Stimulated activated CD4-positive, alpha-beta T cell treated with anti-CD3 and anti-CD28 coated beads, Interleukin-15, amount 100 ng/mL, for 1 hour (primary cell): Measurements from ENCODE around the gene PITPNM3.

Experiments
- DNase-seq, 2 donors: peaks; one replicate each; pipeline ENCODE4 v3.0.0-alpha.2; 2020; ENCODE audit warnings: low read depth in 1 of 2, low spot score in 1 of 2

PITPNM3 gene

GRCh38 chr17:6463616-6464445 lies 92.5 kb downstream of the PITPNM3 start:
- DNase-seq = no peak

- DNase-seq = no peak
Observed at GRCh38 chr17:6462692-6463091, 93.7 kb downstream of the PITPNM3 start.

- no peak for DNase-seq
Observed at GRCh38 chr17:6461792-6462524, 94.4 kb downstream of the PITPNM3 start.

GRCh38 chr17:6461246-6461645 lies 95.1 kb downstream of the PITPNM3 start:
- DNase-seq = no peak

GRCh38 chr17:6460531-6461161 lies 95.7 kb downstream of the PITPNM3 start:
- DNase-seq = no peak

GRCh38 chr17:6458460-6458950 lies 97.8 kb downstream of the PITPNM3 start:
- DNase-seq = no peak

GRCh38 chr17:6457688-6458459 lies 98.5 kb downstream of the PITPNM3 start:
- no peak for DNase-seq

- DNase-seq = no peak
Observed at GRCh38 chr17:6456914-6457687, 99.3 kb downstream of the PITPNM3 start.

- DNase-seq = no peak
Observed at GRCh38 chr17:6456321-6456720, 100.0 kb downstream of the PITPNM3 start.

GRCh38 chr17:6455321-6455705 lies 101.0 kb downstream of the PITPNM3 start:
- peak in 1 of 2 donors; percentile 31 for DNase-seq

- no peak for DNase-seq
Observed at GRCh38 chr17:6454495-6455320, 101.6 kb downstream of the PITPNM3 start.

- DNase-seq = no peak
Observed at GRCh38 chr17:6453279-6454024, 102.9 kb downstream of the PITPNM3 start.

- no peak for DNase-seq
Observed at GRCh38 chr17:6452471-6453266, 103.7 kb downstream of the PITPNM3 start.

- no peak for DNase-seq
Observed at GRCh38 chr17:6450926-6451832, 105.2 kb downstream of the PITPNM3 start.

GRCh38 chr17:6449307-6449706 lies 107.0 kb downstream of the PITPNM3 start:
- no peak for DNase-seq

GRCh38 chr17:6448473-6448872 lies 107.9 kb downstream of the PITPNM3 start:
- no peak for DNase-seq
